Left cardiac atrium (tissue), 4 donors: ENCODE data around the gene SCUBE1. TPM values are rescaled to one million over a fixed set of nuclear protein-coding genes. Genes with fewer than 3 reads are reported as not detected.
A peak's percentile ranks its signal among the peaks of the same experiment; 100 is the strongest.

Source experiments
- ATAC-seq, 2 donors: fragments of 200-7000 bp; cut with Tn5 transposase; one replicate each; pipeline ENCODE4 v1.9.1; 2020; ENCODE audit warnings: mild to moderate bottlenecking in 2 of 2, moderate library complexity in 2 of 2
- DNase-seq: peaks from one replicate; pipeline ENCODE4 v3.0.0-alpha.2; 2020
- intact Hi-C, 2 donors: fragments of 100-400 bp; cut with DNase I; formaldehyde crosslinking; loops; one replicate each; pipeline versions ENCODE4 v1.14.1 to v1.15.1; 2022 to 2023
- total RNA-seq, 2 donors: library from RNA; stranded (reverse); fragmentation: NEBNext Ultra II Directional; extraction: Animal tissue kit (Norgen Biotek cat#: 25700); gene quantifications; one replicate each; pipeline ENCODE4 v1.2.1, GENCODE V29; 2021
- donor health status: DM: no; HTN: yes; CAD: no.
- donor health status: DM: no; HTN: yes; CAD: no; lungs with severe emphysema.
- donor health status: DM: yes; HTN: yes; CAD: no.
- donor health status: Dilated cardiomyopathy.

SCUBE1 gene
- total RNA-seq, 2 donors from 2014 or later = 0.97 to 3.3 TPM

DNA sequence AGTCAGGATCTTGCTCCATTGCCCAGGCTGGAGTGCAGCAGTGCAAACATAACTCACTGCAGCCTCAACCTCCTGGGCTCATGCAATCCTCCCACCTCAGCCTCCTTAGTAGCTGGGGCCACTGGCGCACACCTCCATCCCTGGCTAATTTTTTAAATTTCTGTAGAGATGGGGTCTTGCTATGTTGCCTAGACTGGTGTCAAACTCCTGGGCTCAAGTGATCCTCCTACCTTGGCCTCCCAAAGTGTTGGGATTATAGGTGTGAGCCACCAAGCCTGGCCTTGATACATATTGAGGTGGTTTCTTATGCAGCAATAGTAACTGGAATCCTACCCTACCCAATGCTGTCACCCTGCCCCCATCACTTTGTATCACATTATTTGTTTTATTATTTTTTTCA lies 32.4 kb downstream of the SCUBE1 start:
- ATAC-seq = no peak
- no peak for DNase-seq
- intact Hi-C loops = no loop called here

DNA sequence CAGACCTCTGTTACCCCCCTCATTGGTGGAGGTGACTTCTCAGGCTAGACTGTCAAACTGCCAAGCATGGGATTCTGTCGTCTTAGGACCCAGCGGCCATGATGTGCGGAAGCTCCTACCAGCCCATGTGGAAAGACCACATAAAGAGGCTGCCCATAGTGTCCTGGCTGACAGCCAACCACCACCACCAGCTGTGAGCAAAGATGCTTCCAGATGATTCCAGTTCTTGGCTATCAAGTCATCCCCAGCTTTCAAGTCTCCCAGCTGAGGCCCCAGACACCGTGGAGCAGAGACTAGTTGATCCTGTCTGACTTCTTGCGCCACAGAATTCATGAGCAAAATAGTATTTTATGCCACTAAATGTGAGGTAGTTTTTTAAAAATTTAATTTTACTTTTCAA lies 32.9 kb downstream of the SCUBE1 start:
- intact Hi-C loops = no loop called here
- DNase-seq (no peak), ATAC-seq (no peak)

DNA sequence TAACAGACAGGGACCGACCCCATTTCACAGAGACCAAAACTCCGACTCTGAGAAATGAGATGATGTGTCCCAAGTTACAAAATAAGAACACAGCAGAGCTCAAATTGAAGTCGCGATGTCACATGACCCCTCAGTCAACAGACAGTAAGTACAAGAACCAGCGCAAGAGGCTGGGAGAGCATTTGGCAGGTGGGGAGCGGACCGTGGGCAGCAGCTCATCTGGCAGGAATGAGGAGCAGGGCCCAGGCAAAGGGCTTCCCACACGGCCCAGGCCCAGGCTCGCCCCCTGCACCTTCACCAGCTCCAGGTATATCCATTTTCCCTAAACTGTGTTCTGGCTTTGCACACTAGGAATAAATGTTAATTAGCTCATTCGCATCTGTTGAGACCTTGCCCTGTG lies 34.3 kb downstream of the SCUBE1 start:
- ATAC-seq (no peak), DNase-seq (no peak)

DNA sequence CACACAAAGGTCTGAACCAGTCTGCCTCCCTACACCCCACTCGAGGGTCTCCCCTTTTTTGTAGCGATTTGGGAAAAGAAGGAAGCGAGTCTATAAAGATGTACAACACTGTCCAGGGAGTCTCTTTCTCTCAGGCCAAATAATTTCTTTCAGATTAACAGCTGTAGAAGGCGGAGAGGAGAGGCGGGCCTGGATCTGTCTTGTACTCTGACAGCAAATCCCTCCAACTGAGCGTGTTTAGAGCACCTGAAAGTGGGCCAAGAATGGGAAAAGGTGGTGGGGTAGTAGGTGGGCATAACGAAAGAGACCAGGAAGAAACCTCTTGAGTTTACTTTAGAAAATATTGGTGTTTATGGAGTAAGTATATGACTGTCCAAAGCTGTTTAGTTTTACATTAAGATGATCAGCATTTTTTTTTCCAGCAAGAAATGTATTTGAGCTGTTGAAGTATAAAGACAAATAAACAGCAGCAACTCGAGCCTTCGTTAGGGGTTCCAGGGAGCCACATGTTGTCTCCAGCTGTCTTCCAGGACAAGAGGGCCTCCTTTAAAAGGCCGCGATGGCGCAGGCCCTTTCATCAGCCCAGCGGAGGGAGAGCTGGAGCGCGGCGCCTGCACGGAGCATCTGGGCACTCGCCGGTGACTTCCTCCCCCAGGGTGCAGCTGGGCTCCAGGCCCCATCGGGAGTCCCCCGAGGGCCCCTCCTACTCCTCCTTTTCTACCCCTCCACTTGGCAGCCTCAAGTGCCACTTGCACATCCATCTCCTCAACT lies 34.9 kb downstream of the SCUBE1 start:
- ATAC-seq = no peak
- no peak for DNase-seq
- intact Hi-C loops = no loop called here

More for the DNA sequence above, 34.3 kb downstream of the SCUBE1 start:
- intact Hi-C loops = no loop called here

DNA sequence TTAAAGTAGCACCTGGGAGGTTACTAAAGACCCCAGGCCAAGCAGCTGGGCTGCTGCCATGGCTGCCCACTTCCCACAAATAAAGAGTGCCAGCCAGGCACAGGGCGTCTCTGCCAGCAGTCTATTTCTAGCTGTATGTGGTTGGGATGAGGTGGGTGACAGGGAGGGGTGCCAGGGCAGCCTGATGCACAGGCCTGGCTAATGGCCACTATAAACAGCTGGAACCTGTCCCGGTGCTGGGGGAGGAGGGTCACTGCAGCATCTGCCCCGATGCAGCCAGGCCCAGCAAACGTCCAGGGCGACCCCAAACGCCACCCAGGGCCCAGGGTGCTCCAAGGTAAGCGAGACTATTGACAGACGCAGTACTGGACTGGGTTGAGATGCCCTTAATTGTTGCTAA lies 37.4 kb downstream of the SCUBE1 start:
- DNase-seq (peak; percentile 60), ATAC-seq (peak; percentile 82 to 87)
- intact Hi-C loops = no loop called here

DNA sequence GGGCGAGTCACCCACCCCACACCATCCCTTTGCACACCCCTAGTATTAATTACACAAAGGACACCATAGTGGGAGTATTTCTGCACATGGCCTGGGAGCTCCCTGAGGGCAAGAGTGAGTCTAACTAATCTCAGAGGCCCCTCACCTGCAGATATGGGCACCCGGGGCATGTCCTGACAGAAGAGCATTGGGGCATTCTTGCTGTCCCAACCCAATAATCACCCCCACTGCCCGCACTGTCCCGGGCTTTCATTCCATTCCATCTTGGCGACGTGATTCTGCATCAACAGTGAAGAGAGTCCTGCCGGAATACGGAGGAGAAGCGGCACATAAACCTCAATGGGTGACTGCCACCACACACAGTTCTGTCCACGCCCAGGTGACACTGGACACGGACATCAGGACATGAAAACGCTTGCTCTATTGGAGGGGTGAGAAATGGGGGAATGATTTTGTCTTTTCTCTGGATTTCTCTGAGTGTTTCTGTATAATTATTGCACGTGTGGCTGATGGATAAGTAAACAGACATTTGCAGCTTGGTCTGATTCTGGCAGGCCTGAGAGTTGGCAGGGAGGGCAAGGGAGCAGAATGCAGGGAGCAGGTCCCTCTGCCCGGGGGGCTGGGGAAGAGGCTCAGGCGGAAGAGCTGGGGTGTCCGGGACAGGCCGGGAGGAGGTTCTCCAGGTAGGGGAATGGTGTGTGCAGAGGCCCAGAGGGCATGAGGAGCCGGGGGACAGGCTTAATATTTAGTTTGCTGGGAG lies 38.2 kb downstream of the SCUBE1 start:
- intact Hi-C loops = no loop called here
- no peak for DNase-seq
- ATAC-seq = no peak

DNA sequence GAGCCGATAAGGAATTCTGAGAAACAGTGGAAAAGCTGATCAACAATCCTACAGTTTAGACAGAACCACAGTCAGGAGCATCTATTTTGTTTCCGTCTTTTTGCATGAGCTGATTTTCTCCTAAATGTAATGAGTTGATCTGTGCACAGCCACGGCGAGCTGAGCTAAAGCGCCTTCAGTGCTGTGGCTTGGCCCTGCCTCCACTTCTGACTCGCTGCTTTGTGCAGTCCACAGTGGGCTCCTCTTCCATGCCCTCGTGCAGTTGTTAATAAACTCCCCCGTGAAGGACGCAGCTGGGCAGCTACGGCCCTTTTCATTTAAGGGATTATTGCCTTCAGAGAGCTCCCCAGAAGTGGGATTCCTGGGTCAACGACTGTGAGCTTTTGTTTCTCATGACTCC lies 39.4 kb downstream of the SCUBE1 start:
- no peak for ATAC-seq
- intact Hi-C loops = no loop called here
- no peak for DNase-seq

DNA sequence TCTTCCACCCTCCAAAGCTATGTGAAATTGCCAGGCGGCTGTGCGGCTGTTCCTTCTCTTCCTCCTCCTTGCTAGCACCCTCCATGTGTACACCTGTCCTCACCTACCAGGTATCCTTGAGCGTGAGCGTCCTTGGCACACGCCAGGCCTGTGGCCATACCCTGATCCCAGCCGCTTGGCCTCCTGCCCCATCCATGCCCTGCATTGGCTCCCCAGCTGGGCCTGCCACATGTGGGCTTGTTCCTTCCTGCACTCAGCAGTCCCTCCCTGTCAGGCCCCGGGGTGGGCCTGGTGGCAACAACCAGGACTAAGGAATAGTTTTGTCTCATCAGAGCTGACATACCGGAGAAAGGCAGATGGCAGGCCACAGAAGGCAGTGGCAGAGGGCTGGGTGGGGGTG lies 40.0 kb downstream of the SCUBE1 start:
- ATAC-seq (no peak), DNase-seq (no peak)
- intact Hi-C loops = no loop called here

DNA sequence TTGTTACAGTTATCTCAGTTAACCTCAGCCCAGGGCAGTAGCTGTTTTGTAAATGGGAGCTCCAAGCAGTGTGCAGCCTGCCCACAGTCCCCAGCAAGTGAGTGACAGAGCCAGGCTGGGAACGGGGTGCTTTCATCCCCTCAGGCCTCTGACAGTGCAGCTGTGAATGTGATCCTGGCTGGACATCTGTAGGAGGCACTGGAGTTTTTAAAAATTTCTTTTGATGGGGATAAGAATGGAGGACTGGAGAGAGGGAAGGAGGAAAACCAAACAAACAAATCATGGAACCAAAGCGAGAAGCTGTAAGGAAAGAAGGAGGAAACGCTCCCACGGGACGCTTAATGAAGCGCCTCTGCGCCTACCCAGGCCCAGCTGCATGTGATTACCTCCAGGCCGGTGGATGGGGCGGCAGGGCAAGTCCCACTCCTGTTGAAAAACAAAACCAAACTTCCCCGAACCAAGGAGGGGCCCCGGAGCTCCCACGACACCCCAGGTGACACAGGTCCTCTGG lies 40.6 kb downstream of the SCUBE1 start:
- DNase-seq (no peak), ATAC-seq (no peak)
- intact Hi-C loops = no loop called here

DNA sequence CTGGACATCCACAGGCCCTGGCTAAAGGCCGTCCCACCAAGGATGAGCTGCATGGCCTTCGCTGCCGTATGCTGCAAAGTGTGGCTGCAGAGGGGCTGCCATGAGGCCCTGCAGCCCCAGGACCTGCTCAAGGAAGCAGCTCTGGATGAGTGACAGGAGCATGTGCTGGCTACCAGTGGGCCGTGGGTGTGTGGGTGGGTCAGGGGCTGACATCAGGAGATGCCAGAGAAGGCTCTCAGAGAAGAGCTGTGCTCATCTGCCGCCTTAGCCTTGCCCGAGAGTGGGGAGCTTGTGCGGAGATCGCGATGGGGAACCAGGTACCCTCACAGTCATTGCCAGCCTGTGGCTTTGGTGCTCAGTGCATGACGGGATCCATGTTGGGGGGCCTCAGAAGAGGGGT lies 41.3 kb downstream of the SCUBE1 start:
- ATAC-seq = no peak
- no peak for DNase-seq
- intact Hi-C loops = no loop called here

DNA sequence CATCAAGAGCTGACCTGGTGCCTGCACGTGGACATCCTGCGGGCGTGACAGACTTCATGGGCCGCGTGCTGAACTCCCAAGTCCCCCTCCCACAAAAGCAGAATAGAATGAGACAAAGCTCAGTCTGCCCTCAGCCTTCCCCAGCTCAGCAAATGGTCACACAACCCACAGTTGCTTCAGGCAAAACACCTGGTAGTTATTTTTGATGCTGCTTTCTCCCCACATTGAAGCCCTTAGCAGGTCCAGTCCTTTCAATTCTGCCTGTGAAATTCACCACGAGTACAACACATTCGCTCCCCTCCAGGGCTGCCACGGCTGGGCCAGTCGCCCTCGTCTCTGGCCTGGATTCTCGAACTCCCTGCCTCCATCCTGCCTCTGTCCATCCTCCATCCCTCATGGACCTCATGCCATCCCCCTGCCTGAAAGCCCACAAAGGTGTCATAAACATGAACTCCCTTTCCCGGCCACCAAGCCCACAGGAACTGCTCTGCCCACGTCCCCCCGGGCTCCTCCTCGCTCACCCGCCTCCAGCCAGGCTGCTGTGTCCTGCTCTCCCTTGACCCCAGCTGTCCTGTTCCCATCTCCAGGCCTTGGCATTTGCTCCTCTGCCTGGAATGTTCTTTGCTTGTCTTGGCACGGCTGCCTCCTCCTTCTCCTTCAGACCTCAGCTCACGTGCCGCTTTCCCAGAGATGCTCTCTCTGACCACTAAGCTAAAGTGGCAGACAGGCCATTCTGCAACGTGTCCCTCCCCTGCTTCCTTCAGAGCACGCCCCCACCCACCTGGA lies 42.1 kb downstream of the SCUBE1 start:
- intact Hi-C loops = no loop called here
- DNase-seq (no peak), ATAC-seq (no peak)

DNA sequence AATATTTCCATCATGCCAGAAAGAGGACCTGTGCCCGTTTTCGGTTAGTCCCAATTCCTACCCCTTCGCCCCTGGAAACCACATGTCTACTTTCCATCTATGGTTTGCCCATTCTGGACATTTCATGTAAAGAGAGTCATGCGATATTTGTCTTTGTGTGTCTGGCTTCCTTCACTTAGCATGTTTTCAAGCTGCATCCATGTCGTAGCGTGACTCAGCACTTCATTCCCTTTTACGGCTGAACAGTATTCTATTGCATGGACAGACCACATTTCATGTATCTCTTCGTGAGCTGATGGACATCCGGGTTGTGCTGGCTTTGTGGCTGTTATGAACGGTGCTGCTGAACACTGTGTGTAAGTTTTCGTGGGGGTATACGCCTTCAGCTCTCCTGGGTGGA lies 43.4 kb downstream of the SCUBE1 start:
- no peak for DNase-seq
- ATAC-seq = no peak
- intact Hi-C loops = no loop called here

DNA sequence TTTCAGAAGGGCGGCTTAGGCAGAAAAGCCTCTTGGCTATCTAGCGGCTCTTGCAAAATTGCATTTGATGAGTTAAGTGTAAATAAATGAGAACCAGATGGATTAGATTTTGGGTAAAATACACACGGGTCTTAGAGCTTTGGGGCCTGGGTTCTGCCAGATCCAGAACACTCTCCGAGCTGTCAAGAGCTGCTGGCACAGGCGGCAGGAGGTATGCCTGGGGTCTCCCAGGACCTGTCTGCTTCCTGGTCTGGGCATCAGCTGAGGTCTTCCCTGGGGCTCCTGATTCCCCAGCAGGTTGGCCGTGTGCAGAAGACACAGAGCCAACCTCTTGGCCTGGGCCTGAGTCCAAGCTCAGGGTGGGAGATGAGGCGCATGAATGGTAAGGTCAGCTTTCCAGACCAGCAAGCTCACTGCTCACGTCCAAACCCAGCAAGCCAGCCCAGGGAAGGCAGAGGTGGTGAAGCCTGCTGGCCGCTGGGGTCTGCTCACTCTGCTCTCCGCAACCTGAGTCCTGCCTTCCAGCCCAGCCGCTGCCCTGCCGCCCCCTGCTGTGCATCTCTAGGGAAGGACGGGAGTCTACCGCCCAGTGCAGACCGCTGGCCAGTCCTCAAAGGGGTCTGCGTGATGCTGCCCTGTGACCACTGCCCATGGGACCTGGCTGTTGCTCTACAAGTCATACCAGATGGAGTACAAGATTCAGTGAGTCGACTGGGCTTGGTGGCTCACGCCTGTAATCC lies 44.9 kb downstream of the SCUBE1 start:
- no peak for DNase-seq
- intact Hi-C loops = no loop called here
- ATAC-seq = no peak

DNA sequence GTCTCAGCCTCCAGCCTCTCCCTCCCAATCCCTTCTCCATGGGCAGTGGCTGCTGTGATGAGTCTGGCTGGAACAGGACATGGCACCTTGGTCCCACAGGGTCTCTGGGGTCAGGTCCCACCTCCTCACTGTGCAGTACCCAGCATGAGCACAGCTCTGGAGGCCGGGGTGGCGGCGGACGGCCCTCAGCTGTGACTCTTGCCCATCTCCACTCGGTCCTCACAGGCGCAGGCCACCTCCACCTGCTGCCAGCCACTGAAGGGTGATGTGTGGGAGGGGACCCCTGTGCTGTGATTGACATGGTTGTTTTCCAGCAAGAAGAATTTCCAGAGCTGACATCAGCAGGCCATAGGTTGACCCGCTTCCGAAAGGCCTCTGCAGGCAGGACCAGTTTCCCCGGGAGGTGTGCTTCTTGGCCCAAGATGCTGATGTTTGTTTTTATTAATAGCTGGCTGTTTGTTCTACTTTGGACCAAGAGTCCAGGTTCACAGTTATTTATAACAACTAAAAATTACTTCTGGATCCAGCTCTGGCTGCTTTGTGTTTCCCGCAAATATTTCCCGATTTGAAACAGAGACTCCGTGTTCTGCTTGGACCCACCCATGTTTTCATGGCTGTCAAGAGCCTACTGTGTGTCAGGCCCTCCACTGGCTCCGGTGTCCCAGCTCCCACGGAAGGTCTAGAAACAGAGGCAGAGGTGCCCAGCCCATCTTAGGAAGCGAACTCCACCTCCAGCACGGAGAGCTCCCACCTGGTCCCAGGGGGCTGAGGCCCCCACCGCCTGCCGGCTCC lies 45.7 kb downstream of the SCUBE1 start:
- ATAC-seq = no peak
- intact Hi-C loops = no loop called here
- DNase-seq = no peak

DNA sequence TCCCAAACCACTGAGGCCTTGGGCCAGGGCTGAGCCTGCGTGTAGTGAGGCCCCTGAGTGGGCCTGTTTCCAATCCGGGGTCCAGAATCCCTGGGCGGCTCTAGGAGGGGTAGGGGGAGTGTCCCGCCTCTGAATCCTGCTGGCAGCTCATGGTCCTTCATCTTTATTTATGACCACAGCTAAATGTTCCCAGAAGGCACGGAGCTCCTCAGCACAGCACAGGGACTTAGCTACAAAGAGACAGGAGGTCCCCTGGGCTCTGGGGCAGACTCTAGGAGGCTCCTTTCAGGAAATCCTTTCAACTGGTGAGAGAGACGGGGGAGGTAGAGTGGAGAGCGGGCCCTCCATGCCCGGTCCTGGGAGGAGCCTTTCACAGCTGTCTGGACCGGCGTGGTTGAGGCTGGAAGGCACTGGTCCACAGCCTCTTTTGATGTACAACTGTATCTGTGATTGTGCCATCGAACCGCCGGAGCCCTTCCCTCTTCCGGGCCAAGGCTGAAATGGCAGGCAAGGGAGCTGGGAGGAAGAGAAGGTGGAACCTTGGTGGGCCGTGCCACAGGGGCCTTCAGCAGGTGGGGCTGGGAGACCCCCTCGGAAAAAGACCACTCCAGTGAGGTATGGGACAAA lies 46.8 kb downstream of the SCUBE1 start:
- ATAC-seq = no peak
- intact Hi-C loops = no loop called here
- DNase-seq = no peak

DNA sequence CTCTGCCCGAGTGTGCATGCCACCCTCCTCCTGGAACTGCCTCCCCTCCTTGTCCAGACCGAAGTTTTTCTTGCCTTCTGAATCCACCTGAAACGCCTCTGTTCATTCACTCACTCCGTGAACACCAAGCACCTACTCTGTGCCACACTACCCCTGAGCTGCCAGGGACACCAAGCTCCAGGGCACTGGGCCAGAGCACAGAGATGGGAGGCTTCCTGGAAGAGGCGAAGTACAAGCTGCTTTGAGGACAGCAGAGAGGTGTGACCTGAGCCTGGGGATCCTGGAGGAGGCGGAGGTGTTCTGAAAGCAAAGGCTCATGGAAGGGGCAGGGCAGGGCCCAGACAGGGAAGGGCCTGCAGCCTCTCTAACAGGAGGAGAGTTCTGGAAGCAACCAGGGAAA lies 47.5 kb downstream of the SCUBE1 start:
- DNase-seq = no peak

DNA sequence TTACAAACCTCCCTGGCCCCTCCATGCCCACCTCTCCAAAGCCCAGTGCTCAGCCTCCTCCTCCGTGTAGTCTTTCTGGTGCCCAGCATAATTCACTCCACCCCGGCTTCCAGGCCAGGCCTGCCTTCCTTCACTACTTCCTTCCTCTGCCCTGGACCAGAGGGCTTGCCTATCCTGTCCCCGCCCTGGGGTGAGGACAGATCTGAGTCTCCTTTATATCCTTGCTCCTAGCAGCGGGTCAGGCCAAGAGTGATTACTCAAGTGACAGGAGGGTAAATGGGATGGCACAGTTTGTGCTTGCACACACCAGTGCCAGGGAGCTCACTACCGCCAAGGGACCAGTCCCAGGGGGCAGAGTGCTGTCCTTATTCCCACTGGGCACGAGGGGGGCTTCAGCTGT lies 48.0 kb downstream of the SCUBE1 start:
- ATAC-seq = no peak
- intact Hi-C loops = no loop called here
- DNase-seq = no peak

More for the DNA sequence above, 47.5 kb downstream of the SCUBE1 start:
- no peak for ATAC-seq
- intact Hi-C loops = no loop called here
